Ascending aorta (tissue), 2 donors: Measurements from ENCODE around the gene MT1X. TPM values are rescaled to one million over a fixed set of nuclear protein-coding genes. Genes with fewer than 3 reads are reported as not detected.

Source experiments
- DNase-seq, 2 donors: peaks; one replicate each; pipeline ENCODE4 v3.0.0-alpha.2; 2019; ENCODE audit warnings: low spot score in 2 of 2
- H3K27ac ChIP-seq, 2 donors: fragments of 200-600 bp; sonication (generic); one replicate each; pipeline ENCODE4 v1.5.1; 2016 to 2017; ENCODE audit warnings: mild to moderate bottlenecking in 1 of 2
- H3K27me3 ChIP-seq: fragments of 200-600 bp; sonication (generic); one replicate; pipeline ENCODE4 v1.5.1; 2017
- H3K36me3 ChIP-seq, 2 donors: fragments of 200-600 bp; sonication (generic); one replicate each; pipeline ENCODE4 v1.5.1; 2016
- H3K4me1 ChIP-seq, 2 donors: fragments of 200-600 bp; sonication (generic); one replicate each; pipeline ENCODE4 v1.5.1; 2016 to 2017; ENCODE audit warnings: mild to moderate bottlenecking in 1 of 2
- H3K4me3 ChIP-seq, 2 donors: fragments of 200-600 bp; sonication (generic); one replicate each; pipeline ENCODE4 v1.5.1; 2016 to 2017; ENCODE audit warnings: mild to moderate bottlenecking in 1 of 2
- H3K9me3 ChIP-seq, 2 donors: fragments of 200-600 bp; sonication (generic); one replicate each; pipeline ENCODE4 v1.5.1; 2016
- CTCF ChIP-seq, 3 experiments: fragments of 200-600 bp in 2 of 3; fragments of 450-650 bp in 1 of 3; sonication (generic) in 2 of 3; IDR thresholded peaks; one replicate each; pipeline ENCODE4 v1.5.1; 2016 to 2019; ENCODE audit warnings: antibody characterized with exemption in 3 of 3, mild to moderate bottlenecking in 1 of 3, moderate library complexity in 1 of 3
- intact Hi-C: fragments of 100-400 bp; cut with DNase I; formaldehyde crosslinking; loops from one replicate; pipeline ENCODE4 v1.15.1; 2023
- total RNA-seq: library from RNA; depleted of rRNA; stranded (reverse); fragments of >200 nt; gene quantifications from one replicate; pipeline ENCODE4 v1.1.0, GENCODE V29; 2016

Gene MT1X
- total RNA-seq, 1 donor from 2014 or later = 2,291 TPM

DNA sequence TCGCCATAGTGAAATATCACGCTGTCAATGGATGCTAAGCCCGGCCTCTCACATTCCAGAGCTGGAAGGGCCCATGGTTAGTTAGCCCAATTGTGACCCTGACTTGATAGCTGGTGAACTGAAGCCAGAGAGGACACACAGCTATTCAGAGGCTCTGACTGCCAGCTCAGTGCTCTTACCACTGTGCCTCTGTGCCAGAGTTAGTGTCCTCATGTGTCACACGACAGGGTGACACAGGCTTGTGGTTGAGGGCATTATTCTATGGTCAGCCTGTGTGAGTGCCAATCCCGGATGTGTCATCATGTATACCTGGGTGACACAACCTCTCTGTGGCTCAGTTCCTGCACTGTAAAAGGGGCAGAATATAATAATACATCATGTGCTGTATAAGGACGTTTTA is 2.5 kb upstream of the MT1X start:
- peaks cover 0 to 7% of the 10 kb centered on the region in 2 donors for H3K36me3 ChIP-seq
- no peak for TF ChIP-seq CTCF (IDR thresholded peaks at IDR 0.05)
- no peak for DNase-seq
- H3K4me1 ChIP-seq = peaks cover 0 to 23% of the 10 kb centered on the region in 2 donors
- no peaks in the 10 kb centered on the region for H3K9me3 ChIP-seq
- no peaks in the 10 kb centered on the region for H3K27me3 ChIP-seq
- H3K27ac ChIP-seq = no peak overlapping the region
- intact Hi-C loops = no loop called here
- H3K4me3 ChIP-seq = no peak overlapping the region

DNA sequence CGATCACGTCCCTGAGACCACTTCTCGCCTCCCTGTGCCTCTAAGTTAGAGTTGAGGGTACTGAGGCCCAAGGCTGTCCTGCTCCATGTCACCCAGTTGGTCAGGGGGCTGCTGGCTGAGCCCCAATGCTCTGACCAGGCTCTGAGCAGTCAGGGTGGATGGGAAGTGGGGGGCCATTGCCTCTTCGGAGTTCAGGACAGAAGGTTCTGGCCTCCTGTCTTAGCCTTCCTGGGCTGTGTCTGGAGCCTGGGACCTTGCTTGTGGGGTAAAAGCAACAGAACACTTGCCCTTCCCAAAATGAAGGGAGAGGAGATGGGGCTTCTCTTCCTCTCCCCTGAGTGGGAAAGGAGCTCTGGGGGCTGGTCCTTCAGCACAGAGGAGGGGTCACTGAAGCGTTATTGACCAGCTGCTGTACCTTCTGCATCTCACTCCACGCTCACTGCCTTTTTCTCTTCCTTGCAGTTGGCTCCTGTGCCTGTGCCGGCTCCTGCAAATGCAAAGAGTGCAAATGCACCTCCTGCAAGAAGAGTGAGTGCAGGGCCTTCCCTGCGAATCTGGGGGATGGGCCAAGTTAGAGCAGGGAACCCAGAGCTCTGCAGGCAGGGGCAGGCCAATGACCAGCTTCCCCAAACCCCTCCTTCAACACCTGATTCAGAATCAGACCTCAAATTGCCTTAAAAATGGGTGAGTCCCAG is 580 bp downstream of the MT1X start:
- TF ChIP-seq CTCF (IDR thresholded peaks at IDR 0.05) = no peak
- peak overlapping the region; percentile 71 to 85 for H3K4me3 ChIP-seq
- peak overlapping the region; percentile 83 to 88 for H3K27ac ChIP-seq
- H3K9me3 ChIP-seq = no peaks in the 10 kb centered on the region
- H3K36me3 ChIP-seq = peaks cover 0 to 11% of the 10 kb centered on the region in 2 donors
- DNase-seq = no peak
- intact Hi-C loops = loop anchor here (2.0 kb wide), 2 partner anchors 50 to 74 kb away; partner anchors contain the start of genes MT1M and MT2A
- H3K4me1 ChIP-seq = peaks cover 0 to 26% of the 10 kb centered on the region in 2 donors
- H3K27me3 ChIP-seq = no peaks in the 10 kb centered on the region

GRCh38 chr16:56683424-56684172 is 1.3 kb downstream of the MT1X start:
- H3K9me3 ChIP-seq = no peaks in the 10 kb centered on the region
- peak overlapping the region; percentile 83 to 88 for H3K27ac ChIP-seq

GRCh38 chr16:56684256-56684925 is 2.1 kb downstream of the MT1X start:
- DNase-seq = no peak
- H3K27me3 ChIP-seq = no peaks in the 10 kb centered on the region
- peak overlapping the region; percentile 71 to 85 for H3K4me3 ChIP-seq
- H3K9me3 ChIP-seq = no peaks in the 10 kb centered on the region
- peaks cover 0 to 11% of the 10 kb centered on the region in 2 donors for H3K36me3 ChIP-seq
- no peak for TF ChIP-seq CTCF (IDR thresholded peaks at IDR 0.05)
- peak overlapping the region; percentile 83 to 88 for H3K27ac ChIP-seq
- intact Hi-C loops = no loop called here
- H3K4me1 ChIP-seq = peaks cover 0 to 26% of the 10 kb centered on the region in 2 donors

More at GRCh38 chr16:56683424-56684172, 1.3 kb downstream of the MT1X start:
- intact Hi-C loops = loop anchor here (2.0 kb wide), 2 partner anchors 51 to 75 kb away; partner anchors contain the start of genes MT1M and MT2A
- Histone ChIP-seq H3K4me1 (peaks cover 0 to 26% of the 10 kb centered on the region in 2 donors), H3K36me3 (peaks cover 0 to 11% of the 10 kb centered on the region in 2 donors), H3K4me3 (peak overlapping the region; percentile 71 to 85), H3K27me3 (no peaks in the 10 kb centered on the region)
- TF ChIP-seq CTCF (IDR thresholded peaks at IDR 0.05) = no peak
- DNase-seq = no peak

DNA sequence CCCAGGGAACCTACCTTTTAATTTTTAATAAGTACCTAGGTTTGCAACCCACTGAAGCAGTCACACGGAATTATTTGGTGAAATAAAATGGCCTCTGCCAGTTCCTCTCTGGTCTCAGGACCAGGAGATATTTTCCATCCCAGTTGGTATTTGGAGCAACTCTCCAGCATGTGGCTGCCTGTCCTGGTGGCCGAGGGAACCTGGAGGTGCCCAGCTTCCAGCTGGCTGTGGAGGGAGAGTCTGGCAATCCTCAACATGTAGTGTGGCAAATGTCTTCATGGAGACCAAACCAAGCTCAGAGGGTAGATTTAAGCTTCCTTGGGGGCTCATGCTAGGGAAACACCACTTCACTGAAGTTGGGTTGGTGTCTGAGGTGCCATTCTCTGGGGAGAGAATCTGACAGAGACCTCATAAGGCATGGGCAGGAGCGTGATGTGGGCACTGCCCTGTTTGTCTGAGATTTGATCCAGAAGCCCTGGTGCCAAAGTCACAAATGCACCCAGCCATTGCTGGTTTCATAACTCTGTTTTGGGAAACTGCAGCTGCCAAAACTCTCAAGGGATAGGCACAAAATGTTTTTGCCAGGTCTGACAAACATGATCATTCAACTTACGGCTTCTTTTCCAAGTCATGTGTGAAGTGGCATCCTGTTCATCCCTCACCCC is 2.8 kb downstream of the MT1X start:
- Histone ChIP-seq H3K27me3 (no peaks in the 10 kb centered on the region), H3K9me3 (no peaks in the 10 kb centered on the region), H3K27ac (peak overlapping the region; percentile 83 to 88), H3K4me3 (peak overlapping the region; percentile 71 to 85), H3K4me1 (peaks cover 0 to 26% of the 10 kb centered on the region in 2 donors), H3K36me3 (peaks cover 0 to 11% of the 10 kb centered on the region in 2 donors)
- intact Hi-C loops = no loop called here
- peak in 1 of 2 donors; percentile 81 for DNase-seq
- TF ChIP-seq CTCF (IDR thresholded peaks at IDR 0.05) = no peak
